A549 (cell line): ENCODE results near the gene CALHM6. TPM values are rescaled to one million over a fixed set of nuclear protein-coding genes. Genes with fewer than 3 reads are reported as not detected.

Experiments
- ATAC-seq, 2 experiments: fragments of 200-7000 bp in 1 of 2; fragments of >200 bp in 1 of 2; cut with Nextera tagmentation in 1 of 2; cut with Tn5 transposase in 1 of 2; 3 replicates each; pipeline versions ENCODE4 v1.8.0 to v1.9.1; 2018 to 2020; ENCODE audit warnings: mild to moderate bottlenecking in 1 of 2, moderate library complexity in 1 of 2
- CTCF ChIA-PET: fragments of 300-600 bp; sonication (Branson Sonifier 250); formaldehyde crosslinking; extraction: SDS; loops from one replicate; lab custom pipeline; 2021; ENCODE audit warnings: antibody characterized with exemption, inconsistent platforms; lab: Yijun Ruan, JAX
- POLR2A ChIA-PET: fragments of 350-600 bp; formaldehyde crosslinking; extraction: SDS; loops from one replicate; lab custom pipeline; 2021; ENCODE audit warnings: antibody characterized with exemption, inconsistent platforms; lab: Yijun Ruan, JAX
- DNase-seq, 2 experiments: peaks; one replicate each; pipeline versions ENCODE4 v3.0.0 to v3.0.0-alpha.2; 2011 to 2016; ENCODE audit warnings: low read depth in 1 of 2, low spot score in 1 of 2
- FAIRE-seq: peaks from 2 replicates; lab custom pipeline; 2011; peaks lifted over from hg19 to GRCh38; lab: Jason Lieb, UNC
- H3K27ac ChIP-seq, 2 experiments: fragments of >200 bp; sonication (Bioruptor Twin); formaldehyde crosslinking; 3 replicates each; pipeline ENCODE4 v1.5.1; 2016 to 2017
- H3K4me1 ChIP-seq: fragments of >200 bp; sonication (Bioruptor Twin); formaldehyde crosslinking; 3 replicates; pipeline ENCODE4 v1.6.1; 2016
- H3K4me2 ChIP-seq: fragments of >200 bp; sonication (Bioruptor Twin); formaldehyde crosslinking; 3 replicates; pipeline ENCODE4 v1.6.1; 2016
- H3K4me3 ChIP-seq: fragments of >200 bp; sonication (Bioruptor Twin); formaldehyde crosslinking; 3 replicates; pipeline ENCODE4 v1.5.1; 2016
- H3K9me3 ChIP-seq: fragments of >200 bp; sonication (Bioruptor Twin); formaldehyde crosslinking; 3 replicates; pipeline ENCODE4 v1.6.1; 2016
- CBX2 ChIP-seq: fragments of 200-600 bp; sonication (generic); IDR thresholded peaks from 2 replicates; pipeline ENCODE4 v1.6.1; 2016; ENCODE audit warnings: low read depth, mild to moderate bottlenecking, borderline replicate concordance
- CEBPB ChIP-seq, 2 experiments: fragments of >200 bp in 1 of 2; sonication (Bioruptor Twin) in 1 of 2; formaldehyde crosslinking in 1 of 2; IDR thresholded peaks; 2 replicates each; pipeline ENCODE4 v1.6.1; 2012 to 2016
- EHF ChIP-seq: fragments of 250-450 bp; sonication (Bioruptor Pico); IDR thresholded peaks from 2 replicates; pipeline ENCODE4 v1.5.0; 2020; ENCODE audit warnings: mild to moderate bottlenecking
- EHMT2 ChIP-seq: fragments of 200-600 bp; sonication (generic); IDR thresholded peaks from 2 replicates; pipeline ENCODE4 v1.6.1; 2016; ENCODE audit warnings: antibody characterized with exemption, low read depth, mild to moderate bottlenecking, moderate library complexity
- ESRRA ChIP-seq: fragments of 150-350 bp; IDR thresholded peaks from 2 replicates; pipeline ENCODE4 v1.6.1; 2014; ENCODE audit warnings: mild to moderate bottlenecking, low read length, borderline replicate concordance
- FOSL2 ChIP-seq, 2 experiments: fragments of 450-650 bp in 1 of 2; fragments of >200 bp in 1 of 2; sonication (Bioruptor Twin) in 1 of 2; formaldehyde crosslinking; IDR thresholded peaks; 2 replicates each; pipeline versions ENCODE4 v1.5.0 to v1.6.1; 2016 to 2020; ENCODE audit warnings: mild to moderate bottlenecking in 1 of 2, moderate library complexity in 1 of 2
- FOXS1 ChIP-seq: fragments of 250-450 bp; sonication (Bioruptor Pico); IDR thresholded peaks from 2 replicates; pipeline ENCODE4 v1.5.0; 2020; ENCODE audit warnings: mild to moderate bottlenecking, moderate library complexity
- HDAC2 ChIP-seq: fragments of 200-600 bp; sonication (generic); IDR thresholded peaks from 2 replicates; pipeline ENCODE4 v1.6.1; 2016
- HOXB5 ChIP-seq: fragments of 250-450 bp; sonication (Bioruptor Pico); IDR thresholded peaks from 2 replicates; pipeline ENCODE4 v1.5.0; 2020; ENCODE audit warnings: mild to moderate bottlenecking, moderate library complexity
- NPAS2 ChIP-seq: fragments of 250-450 bp; sonication (Bioruptor Pico); IDR thresholded peaks from 2 replicates; pipeline ENCODE4 v1.8.0; 2022; ENCODE audit warnings: mild to moderate bottlenecking, moderate library complexity, borderline replicate concordance
- NR3C1 ChIP-seq: fragments of >200 bp; sonication (Bioruptor Twin); formaldehyde crosslinking; IDR thresholded peaks from 3 replicates; pipeline ENCODE4 v1.6.1; 2017
- POLR2A ChIP-seq: IDR thresholded peaks from 2 replicates; pipeline ENCODE4 v1.6.1; 2012; ENCODE audit warnings: mild to moderate bottlenecking, low read length
- POLR2AphosphoS2 ChIP-seq: conservative IDR thresholded peaks from 2 replicates; pipeline ENCODE4 v1.6.1; 2012; ENCODE audit warnings: low read length, improper control_type of control experiment, inconsistent platforms
- RCOR1 ChIP-seq: fragments of 150-350 bp; IDR thresholded peaks from 2 replicates; pipeline ENCODE4 v1.6.1; 2014; ENCODE audit warnings: antibody characterized with exemption, low read length, low read depth
- RFX5 ChIP-seq: fragments of 450-650 bp; IDR thresholded peaks from 2 replicates; pipeline ENCODE4 v1.7.1; 2014; ENCODE audit warnings: antibody characterized with exemption, mild to moderate bottlenecking, moderate library complexity
- SREBF2 ChIP-seq: fragments of 450-650 bp; IDR thresholded peaks from 2 replicates; pipeline ENCODE4 v1.6.1; 2014; ENCODE audit warnings: mild to moderate bottlenecking, moderate library complexity
- TP53 ChIP-seq: fragments of 250-450 bp; sonication (Bioruptor Pico); IDR thresholded peaks from 2 replicates; pipeline ENCODE4 v1.5.0; 2021; ENCODE audit warnings: mild to moderate bottlenecking, moderate library complexity
- ZC3H11A ChIP-seq: fragments of 450-650 bp; IDR thresholded peaks from 2 replicates; pipeline ENCODE4 v1.6.1; 2014; ENCODE audit warnings: antibody characterized with exemption, mild to moderate bottlenecking
- ZFP36 ChIP-seq: fragments of 450-650 bp; IDR thresholded peaks from 2 replicates; pipeline ENCODE4 v1.6.1; 2014; ENCODE audit warnings: borderline replicate concordance; ENCODE audit not compliant: partially characterized antibody
- ZNF302 ChIP-seq: fragments of 250-450 bp; sonication (Bioruptor Pico); IDR thresholded peaks from 2 replicates; pipeline ENCODE4 v1.9.0; 2021; ENCODE audit warnings: inconsistent platforms, mild to moderate bottlenecking, moderate library complexity
- ZSCAN20 ChIP-seq: fragments of 250-450 bp; sonication (Bioruptor Pico); IDR thresholded peaks from 2 replicates; pipeline ENCODE4 v1.8.0; 2022; ENCODE audit warnings: mild to moderate bottlenecking, moderate library complexity
- WGBS: methylation state at CpG from one replicate; pipeline ENCODE4 v1.1.6; 2017; ENCODE audit errors: missing lambda C conversion rate; 5-methylcytosine and 5-hydroxymethylcytosine counted together
- polyA plus RNA-seq, 4 experiments: library from polyadenylated mRNA; depleted of rRNA in 3 of 4; stranded (reverse); fragments of >200 nt; fragmentation: RNase III in 1 of 4; extraction: RNeasy Plus Mini Kit Qiagen cat#74134 plus additional on column Dnase treatment in 1 of 4; gene quantifications; 2 replicates in 3 of 4; 3 replicates in 1 of 4; pipeline ENCODE4 v1.2.3, GENCODE V29; 2011 to 2017
- TF ChIP-seq, protein P1 (sequence below): fragments of 250-450 bp; sonication (Bioruptor Pico); IDR thresholded peaks from 2 replicates; pipeline ENCODE4 v1.5.0; 2021; ENCODE audit warnings: mild to moderate bottlenecking, moderate library complexity, borderline replicate concordance
- TF ChIP-seq, protein P2 (sequence below): fragments of 150-350 bp; IDR thresholded peaks from 2 replicates; pipeline ENCODE4 v1.6.1; 2014; ENCODE audit warnings: low read depth, mild to moderate bottlenecking, low read length
- TF ChIP-seq, protein P3 (sequence below): IDR thresholded peaks from 2 replicates; pipeline ENCODE4 v1.6.1; 2012
- TF ChIP-seq, protein P4 (sequence below): fragments of >200 bp; sonication (Bioruptor Twin); formaldehyde crosslinking; IDR thresholded peaks from 3 replicates; pipeline ENCODE4 v1.5.1; 2016
- TF ChIP-seq, protein P5 (sequence below): fragments of >200 bp; sonication (Bioruptor Twin); formaldehyde crosslinking; IDR thresholded peaks from 3 replicates; pipeline ENCODE4 v1.6.1; 2016
- TF ChIP-seq, protein P6 (sequence below): fragments of 250-450 bp; sonication (Bioruptor Pico); IDR thresholded peaks from 2 replicates; pipeline ENCODE4 v1.5.0; 2020; ENCODE audit warnings: low read depth, mild to moderate bottlenecking, moderate library complexity
- TF ChIP-seq, protein P7 (sequence below): IDR thresholded peaks from 2 replicates; pipeline ENCODE4 v1.6.1; 2012; ENCODE audit warnings: low read depth, borderline replicate concordance

Gene CALHM6
- polyA plus RNA-seq, 2 of the 4 experiments (the other 2 are of a cell fraction) = 0.31 TPM; not detected in 1

DNA sequence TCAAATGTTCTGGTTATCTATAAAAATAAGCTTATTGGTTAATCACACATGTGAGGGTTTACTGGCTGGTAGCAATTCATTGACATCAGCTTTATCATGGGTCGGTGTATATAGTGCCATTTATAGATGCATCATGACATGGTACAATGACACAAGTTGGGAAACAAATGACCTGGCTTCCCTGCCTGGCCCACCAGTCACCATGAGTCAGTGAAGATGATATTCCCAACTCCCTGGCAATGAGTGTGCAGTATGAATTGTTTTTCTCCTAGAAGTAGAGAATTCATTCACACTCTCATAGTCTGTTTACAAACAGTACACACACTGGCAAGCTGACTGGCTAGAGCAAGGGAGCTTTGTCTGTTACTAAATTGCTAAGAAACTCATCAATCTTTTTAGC is 37.2 kb upstream of the CALHM6 start:
- DNase-seq = peak in 1 of 2 experiments; percentile 17
- TF ChIP-seq CEBPB (IDR thresholded peaks at IDR 0.05) = no peak
- TF ChIP-seq, protein P1, sequence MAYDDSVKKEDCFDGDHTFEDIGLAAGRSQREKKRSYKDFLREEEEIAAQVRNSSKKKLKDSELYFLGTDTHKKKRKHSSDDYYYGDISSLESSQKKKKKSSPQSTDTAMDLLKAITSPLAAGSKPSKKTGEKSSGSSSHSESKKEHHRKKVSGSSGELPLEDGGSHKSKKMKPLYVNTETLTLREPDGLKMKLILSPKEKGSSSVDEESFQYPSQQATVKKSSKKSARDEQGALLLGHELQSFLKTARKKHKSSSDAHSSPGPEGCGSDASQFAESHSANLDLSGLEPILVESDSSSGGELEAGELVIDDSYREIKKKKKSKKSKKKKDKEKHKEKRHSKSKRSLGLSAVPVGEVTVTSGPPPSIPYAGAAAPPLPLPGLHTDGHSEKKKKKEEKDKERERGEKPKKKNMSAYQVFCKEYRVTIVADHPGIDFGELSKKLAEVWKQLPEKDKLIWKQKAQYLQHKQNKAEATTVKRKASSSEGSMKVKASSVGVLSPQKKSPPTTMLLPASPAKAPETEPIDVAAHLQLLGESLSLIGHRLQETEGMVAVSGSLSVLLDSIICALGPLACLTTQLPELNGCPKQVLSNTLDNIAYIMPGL = no peak
- TF ChIP-seq, protein P2, sequence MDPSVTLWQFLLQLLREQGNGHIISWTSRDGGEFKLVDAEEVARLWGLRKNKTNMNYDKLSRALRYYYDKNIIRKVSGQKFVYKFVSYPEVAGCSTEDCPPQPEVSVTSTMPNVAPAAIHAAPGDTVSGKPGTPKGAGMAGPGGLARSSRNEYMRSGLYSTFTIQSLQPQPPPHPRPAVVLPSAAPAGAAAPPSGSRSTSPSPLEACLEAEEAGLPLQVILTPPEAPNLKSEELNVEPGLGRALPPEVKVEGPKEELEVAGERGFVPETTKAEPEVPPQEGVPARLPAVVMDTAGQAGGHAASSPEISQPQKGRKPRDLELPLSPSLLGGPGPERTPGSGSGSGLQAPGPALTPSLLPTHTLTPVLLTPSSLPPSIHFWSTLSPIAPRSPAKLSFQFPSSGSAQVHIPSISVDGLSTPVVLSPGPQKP = no peak
- TF ChIP-seq, protein P3, sequence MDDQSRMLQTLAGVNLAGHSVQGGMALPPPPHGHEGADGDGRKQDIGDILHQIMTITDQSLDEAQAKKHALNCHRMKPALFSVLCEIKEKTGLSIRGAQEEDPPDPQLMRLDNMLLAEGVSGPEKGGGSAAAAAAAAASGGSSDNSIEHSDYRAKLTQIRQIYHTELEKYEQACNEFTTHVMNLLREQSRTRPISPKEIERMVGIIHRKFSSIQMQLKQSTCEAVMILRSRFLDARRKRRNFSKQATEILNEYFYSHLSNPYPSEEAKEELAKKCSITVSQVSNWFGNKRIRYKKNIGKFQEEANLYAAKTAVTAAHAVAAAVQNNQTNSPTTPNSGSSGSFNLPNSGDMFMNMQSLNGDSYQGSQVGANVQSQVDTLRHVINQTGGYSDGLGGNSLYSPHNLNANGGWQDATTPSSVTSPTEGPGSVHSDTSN = no peak
- TF ChIP-seq, protein P4, sequence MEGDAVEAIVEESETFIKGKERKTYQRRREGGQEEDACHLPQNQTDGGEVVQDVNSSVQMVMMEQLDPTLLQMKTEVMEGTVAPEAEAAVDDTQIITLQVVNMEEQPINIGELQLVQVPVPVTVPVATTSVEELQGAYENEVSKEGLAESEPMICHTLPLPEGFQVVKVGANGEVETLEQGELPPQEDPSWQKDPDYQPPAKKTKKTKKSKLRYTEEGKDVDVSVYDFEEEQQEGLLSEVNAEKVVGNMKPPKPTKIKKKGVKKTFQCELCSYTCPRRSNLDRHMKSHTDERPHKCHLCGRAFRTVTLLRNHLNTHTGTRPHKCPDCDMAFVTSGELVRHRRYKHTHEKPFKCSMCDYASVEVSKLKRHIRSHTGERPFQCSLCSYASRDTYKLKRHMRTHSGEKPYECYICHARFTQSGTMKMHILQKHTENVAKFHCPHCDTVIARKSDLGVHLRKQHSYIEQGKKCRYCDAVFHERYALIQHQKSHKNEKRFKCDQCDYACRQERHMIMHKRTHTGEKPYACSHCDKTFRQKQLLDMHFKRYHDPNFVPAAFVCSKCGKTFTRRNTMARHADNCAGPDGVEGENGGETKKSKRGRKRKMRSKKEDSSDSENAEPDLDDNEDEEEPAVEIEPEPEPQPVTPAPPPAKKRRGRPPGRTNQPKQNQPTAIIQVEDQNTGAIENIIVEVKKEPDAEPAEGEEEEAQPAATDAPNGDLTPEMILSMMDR = no peak
- no peak for TF ChIP-seq EHF
- TF ChIP-seq ZC3H11A = no peak
- TF ChIP-seq POLR2AphosphoS2 = no peak
- no peak for TF ChIP-seq NR3C1
- TF ChIP-seq FOSL2 (IDR thresholded peaks at IDR 0.05) = no peak
- no peak for TF ChIP-seq FOSL2 (CRISPR knock-in tag; IDR thresholded peaks at IDR 0.05)
- TF ChIP-seq TP53 = no peak
- TF ChIP-seq RFX5 = no peak
- TF ChIP-seq, protein P5, sequence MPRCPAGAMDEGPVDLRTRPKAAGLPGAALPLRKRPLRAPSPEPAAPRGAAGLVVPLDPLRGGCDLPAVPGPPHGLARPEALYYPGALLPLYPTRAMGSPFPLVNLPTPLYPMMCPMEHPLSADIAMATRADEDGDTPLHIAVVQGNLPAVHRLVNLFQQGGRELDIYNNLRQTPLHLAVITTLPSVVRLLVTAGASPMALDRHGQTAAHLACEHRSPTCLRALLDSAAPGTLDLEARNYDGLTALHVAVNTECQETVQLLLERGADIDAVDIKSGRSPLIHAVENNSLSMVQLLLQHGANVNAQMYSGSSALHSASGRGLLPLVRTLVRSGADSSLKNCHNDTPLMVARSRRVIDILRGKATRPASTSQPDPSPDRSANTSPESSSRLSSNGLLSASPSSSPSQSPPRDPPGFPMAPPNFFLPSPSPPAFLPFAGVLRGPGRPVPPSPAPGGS = no peak
- no peak for TF ChIP-seq CBX2
- H3K27ac ChIP-seq = no peak overlapping the region
- no peak overlapping the region for H3K4me3 ChIP-seq
- peak in 1 of 2 experiments; percentile 50; a peak in 1 of 6 replicates for ATAC-seq
- no peak for FAIRE-seq
- CTCF ChIA-PET = interaction anchor here (0.6 to 1.3 kb wide), 3 partner anchors 9 to 159 kb away, joined by 3 to 4 read pairs (median 3); no protein-coding TSS in a partner anchor
- no peaks in the 10 kb centered on the region for H3K9me3 ChIP-seq
- no peak overlapping the region for H3K4me2 ChIP-seq
- H3K4me1 ChIP-seq = 0 out of 3 replicates have a peak, but pooled peaks cover 4% of the 10 kb centered on the region
- POLR2A ChIA-PET = no interaction called here
- 44% methylated on average over 1 of the region's 1 CpG for WGBS

DNA sequence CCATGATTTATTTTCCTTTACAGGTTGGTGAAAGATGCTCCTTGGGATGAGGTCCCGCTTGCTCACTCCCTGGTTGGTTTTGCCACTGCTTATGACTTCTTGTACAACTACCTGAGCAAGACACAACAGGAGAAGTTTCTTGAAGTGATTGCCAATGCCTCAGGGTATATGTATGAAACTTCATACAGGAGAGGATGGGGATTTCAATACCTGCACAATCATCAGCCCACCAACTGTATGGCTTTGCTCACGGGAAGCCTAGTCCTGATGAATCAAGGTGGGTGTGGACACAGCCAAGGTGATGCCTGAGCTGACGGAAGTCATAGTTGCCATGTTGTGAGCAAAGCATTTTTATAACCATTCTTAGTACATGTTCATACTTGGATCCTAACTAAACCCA is 34.6 kb upstream of the CALHM6 start:
- no peak for FAIRE-seq
- Histone ChIP-seq H3K4me2 (no peak overlapping the region), H3K27ac (no peak overlapping the region)

More for the DNA sequence above, 34.6 kb upstream of the CALHM6 start:
- TF ChIP-seq EHMT2 (no peak), NPAS2 (no peak), RCOR1 (no peak), HOXB5 (CRISPR knock-in tag) (no peak), ESRRA (no peak), HDAC2 (no peak), FOSL2 (IDR thresholded peaks at IDR 0.05) (no peak), FOSL2 (CRISPR knock-in tag; IDR thresholded peaks at IDR 0.05) (no peak), ZSCAN20 (CRISPR knock-in tag) (no peak), FOXS1 (CRISPR knock-in tag) (no peak), POLR2A (no peak), SREBF2 (no peak), ZNF302 (CRISPR knock-in tag) (no peak), ZFP36 (no peak)
- TF ChIP-seq, protein P6, sequence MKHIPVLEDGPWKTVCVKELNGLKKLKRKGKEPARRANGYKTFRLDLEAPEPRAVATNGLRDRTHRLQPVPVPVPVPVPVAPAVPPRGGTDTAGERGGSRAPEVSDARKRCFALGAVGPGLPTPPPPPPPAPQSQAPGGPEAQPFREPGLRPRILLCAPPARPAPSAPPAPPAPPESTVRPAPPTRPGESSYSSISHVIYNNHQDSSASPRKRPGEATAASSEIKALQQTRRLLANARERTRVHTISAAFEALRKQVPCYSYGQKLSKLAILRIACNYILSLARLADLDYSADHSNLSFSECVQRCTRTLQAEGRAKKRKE = no peak
- TF ChIP-seq, protein P7, sequence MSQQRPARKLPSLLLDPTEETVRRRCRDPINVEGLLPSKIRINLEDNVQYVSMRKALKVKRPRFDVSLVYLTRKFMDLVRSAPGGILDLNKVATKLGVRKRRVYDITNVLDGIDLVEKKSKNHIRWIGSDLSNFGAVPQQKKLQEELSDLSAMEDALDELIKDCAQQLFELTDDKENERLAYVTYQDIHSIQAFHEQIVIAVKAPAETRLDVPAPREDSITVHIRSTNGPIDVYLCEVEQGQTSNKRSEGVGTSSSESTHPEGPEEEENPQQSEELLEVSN = no peak
- Histone ChIP-seq H3K9me3 (no peaks in the 10 kb centered on the region), H3K4me3 (no peak overlapping the region), H3K4me1 (no peaks in the 10 kb centered on the region)
- ChIA-PET POLR2A (no interaction called here), CTCF (no interaction called here)
- DNase-seq (no peak), ATAC-seq (no peak)
- 92% methylated on average over 3 of the region's 3 CpGs for WGBS
